HL-60 (cell line): ENCODE data around the gene SPON1.

Source experiments
- DNase-seq, 2 experiments: peaks; one replicate each; pipeline ENCODE4 v3.0.0-alpha.2; 2010 to 2020; ENCODE audit warnings: low read depth in 1 of 2, low spot score in 1 of 2
- H3K27ac ChIP-seq: fragments of 250-450 bp; sonication (Bioruptor Pico); replicated peaks from 2 replicates; pipeline ENCODE4 v1.5.1; 2020; ENCODE audit warnings: mild to moderate bottlenecking, moderate library complexity
- H3K27me3 ChIP-seq: fragments of 250-450 bp; sonication (Bioruptor Pico); 2 replicates; pipeline ENCODE4 v1.5.1; 2021; ENCODE audit warnings: mild to moderate bottlenecking, moderate library complexity; ENCODE audit not compliant: insufficient read depth, poor library complexity, severe bottlenecking
- H3K4me3 ChIP-seq: replicated peaks from 2 replicates; pipeline ENCODE4 v1.5.1; 2011; ENCODE audit warnings: mild to moderate bottlenecking, control low read depth, low read length; ENCODE audit not compliant: insufficient read depth
- GABPA ChIP-seq: IDR thresholded peaks from 2 replicates; pipeline ENCODE4 v1.6.1; 2012; ENCODE audit warnings: low read depth
- POLR2AphosphoS5 ChIP-seq: IDR thresholded peaks from 2 replicates; pipeline ENCODE4 v1.6.1; 2012; ENCODE audit warnings: low read depth
- REST ChIP-seq: IDR thresholded peaks from 2 replicates; pipeline ENCODE4 v1.6.1; 2012; ENCODE audit warnings: low read depth; ENCODE audit not compliant: insufficient replicate concordance
- SPI1 ChIP-seq: IDR thresholded peaks from 2 replicates; pipeline ENCODE4 v1.6.1; 2012; ENCODE audit warnings: low read depth, mild to moderate bottlenecking, borderline replicate concordance
- TF ChIP-seq, protein P1 (sequence below): IDR thresholded peaks from one replicate; pipeline ENCODE4 v1.5.1; 2011; ENCODE audit warnings: low read length, control low read depth, inconsistent platforms; ENCODE audit not compliant: insufficient read depth

The SPON1 gene

DNA sequence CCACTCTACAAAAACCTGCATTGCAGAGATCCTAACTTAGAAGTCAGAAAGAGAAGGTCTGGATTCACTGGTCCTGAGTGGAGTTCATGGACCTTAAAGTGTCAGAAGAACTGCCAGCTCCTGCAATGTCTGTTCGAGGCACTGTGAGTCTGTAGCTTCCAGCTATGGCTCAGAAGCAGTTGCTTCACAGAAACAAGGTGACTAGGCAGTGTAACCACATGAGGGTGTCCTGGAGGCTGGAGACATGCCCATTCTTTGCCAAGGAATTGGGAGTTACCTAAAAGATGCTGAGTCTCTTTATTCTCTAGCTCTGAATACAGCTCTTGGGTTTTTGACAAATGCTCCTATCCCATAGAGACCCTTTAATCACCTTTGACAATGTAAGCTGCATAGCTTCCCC, 130.5 kb downstream of the SPON1 start:
- Histone ChIP-seq H3K27ac (no peak overlapping the region), H3K27me3 (no peaks in the 10 kb centered on the region), H3K4me3 (no peak overlapping the region)
- TF ChIP-seq GABPA (no peak), REST (no peak), POLR2AphosphoS5 (no peak), SPI1 (no peak)
- TF ChIP-seq, protein P1, sequence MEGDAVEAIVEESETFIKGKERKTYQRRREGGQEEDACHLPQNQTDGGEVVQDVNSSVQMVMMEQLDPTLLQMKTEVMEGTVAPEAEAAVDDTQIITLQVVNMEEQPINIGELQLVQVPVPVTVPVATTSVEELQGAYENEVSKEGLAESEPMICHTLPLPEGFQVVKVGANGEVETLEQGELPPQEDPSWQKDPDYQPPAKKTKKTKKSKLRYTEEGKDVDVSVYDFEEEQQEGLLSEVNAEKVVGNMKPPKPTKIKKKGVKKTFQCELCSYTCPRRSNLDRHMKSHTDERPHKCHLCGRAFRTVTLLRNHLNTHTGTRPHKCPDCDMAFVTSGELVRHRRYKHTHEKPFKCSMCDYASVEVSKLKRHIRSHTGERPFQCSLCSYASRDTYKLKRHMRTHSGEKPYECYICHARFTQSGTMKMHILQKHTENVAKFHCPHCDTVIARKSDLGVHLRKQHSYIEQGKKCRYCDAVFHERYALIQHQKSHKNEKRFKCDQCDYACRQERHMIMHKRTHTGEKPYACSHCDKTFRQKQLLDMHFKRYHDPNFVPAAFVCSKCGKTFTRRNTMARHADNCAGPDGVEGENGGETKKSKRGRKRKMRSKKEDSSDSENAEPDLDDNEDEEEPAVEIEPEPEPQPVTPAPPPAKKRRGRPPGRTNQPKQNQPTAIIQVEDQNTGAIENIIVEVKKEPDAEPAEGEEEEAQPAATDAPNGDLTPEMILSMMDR: no peak
- DNase-seq: no peak

GRCh38 chr11:14094481-14095037, 132.0 kb downstream of the SPON1 start:
- Histone ChIP-seq H3K4me3 (no peak overlapping the region), H3K27me3 (no peaks in the 10 kb centered on the region), H3K27ac (no peak overlapping the region)
- TF ChIP-seq POLR2AphosphoS5 (no peak), SPI1 (no peak), GABPA (no peak), REST (no peak)
- DNase-seq: no peak

- no peak overlapping the region for H3K4me3 ChIP-seq
- H3K27me3 ChIP-seq: no peaks in the 10 kb centered on the region
- H3K27ac ChIP-seq: no peak overlapping the region
- no peak for DNase-seq
- TF ChIP-seq REST: no peak
- TF ChIP-seq SPI1: no peak
- TF ChIP-seq POLR2AphosphoS5: no peak
- TF ChIP-seq GABPA: no peak
- TF ChIP-seq, protein P1: no peak
Measured at GRCh38 chr11:14095882-14096281, 133.4 kb downstream of the SPON1 start.

DNA sequence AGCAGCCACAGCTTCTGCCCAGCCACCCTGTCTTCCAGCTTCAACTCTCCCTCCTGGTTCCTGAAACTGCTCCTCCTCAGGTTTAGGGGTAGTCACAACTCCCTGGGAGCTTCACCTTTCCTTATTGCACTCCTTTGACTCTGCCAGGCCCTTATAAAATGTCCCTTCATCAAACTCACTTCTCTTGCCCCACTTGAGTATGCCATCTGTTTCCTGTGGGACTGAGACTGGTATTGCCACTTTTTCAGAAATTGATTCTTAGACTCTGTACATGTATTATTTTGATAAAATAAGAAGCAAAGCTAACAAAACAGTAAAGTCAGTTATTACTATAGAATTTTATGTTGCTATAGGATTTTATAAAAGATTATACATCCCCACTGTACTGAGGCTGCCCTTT, 134.1 kb downstream of the SPON1 start:
- Histone ChIP-seq H3K4me3 (no peak overlapping the region), H3K27me3 (no peaks in the 10 kb centered on the region), H3K27ac (no peak overlapping the region)
- DNase-seq: no peak
- TF ChIP-seq, protein P1: no peak
- no peak for TF ChIP-seq REST
- TF ChIP-seq POLR2AphosphoS5: no peak
- TF ChIP-seq SPI1: no peak
- TF ChIP-seq GABPA: no peak
